ENCODE results near the gene NCLN.
A peak's percentile ranks its signal among the peaks of the same experiment; 100 is the strongest.
"Not testable (repeated sequence)": the region's sequence is repeated elsewhere in the genome, so short reads cannot be mapped to it uniquely, and the experiment has no call there.

Gene NCLN, protein sequence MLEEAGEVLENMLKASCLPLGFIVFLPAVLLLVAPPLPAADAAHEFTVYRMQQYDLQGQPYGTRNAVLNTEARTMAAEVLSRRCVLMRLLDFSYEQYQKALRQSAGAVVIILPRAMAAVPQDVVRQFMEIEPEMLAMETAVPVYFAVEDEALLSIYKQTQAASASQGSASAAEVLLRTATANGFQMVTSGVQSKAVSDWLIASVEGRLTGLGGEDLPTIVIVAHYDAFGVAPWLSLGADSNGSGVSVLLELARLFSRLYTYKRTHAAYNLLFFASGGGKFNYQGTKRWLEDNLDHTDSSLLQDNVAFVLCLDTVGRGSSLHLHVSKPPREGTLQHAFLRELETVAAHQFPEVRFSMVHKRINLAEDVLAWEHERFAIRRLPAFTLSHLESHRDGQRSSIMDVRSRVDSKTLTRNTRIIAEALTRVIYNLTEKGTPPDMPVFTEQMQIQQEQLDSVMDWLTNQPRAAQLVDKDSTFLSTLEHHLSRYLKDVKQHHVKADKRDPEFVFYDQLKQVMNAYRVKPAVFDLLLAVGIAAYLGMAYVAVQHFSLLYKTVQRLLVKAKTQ

DNA sequence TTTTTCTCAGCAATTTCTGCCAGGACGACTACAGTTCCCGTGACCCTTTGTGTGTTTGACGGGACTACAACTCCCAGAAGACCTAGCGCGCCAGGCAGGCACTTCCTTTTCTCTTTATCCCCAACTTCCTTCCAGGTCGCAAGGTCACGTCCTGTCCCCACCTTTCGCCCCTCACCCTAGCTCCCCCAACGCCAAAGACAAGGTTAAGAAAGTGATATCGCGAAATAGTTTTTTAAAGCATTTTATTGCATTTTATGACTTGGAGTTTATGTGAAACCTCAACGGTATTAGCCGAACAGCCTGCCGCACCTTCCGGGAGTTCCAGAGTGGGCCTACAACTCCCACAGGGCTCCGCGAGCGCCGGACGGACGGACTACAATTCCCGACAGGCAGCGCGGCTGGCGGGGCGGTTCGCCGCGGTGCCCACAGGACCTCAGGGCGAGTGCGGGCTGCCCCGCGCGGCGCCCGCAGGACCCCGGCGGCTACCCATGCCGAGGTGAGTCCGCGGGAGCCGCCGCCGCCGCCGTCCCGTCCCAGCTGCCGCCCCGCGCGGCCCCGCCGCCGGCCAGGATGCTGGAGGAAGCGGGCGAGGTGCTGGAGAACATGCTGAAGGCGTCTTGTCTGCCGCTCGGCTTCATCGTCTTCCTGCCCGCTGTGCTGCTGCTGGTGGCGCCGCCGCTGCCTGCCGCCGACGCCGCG, at the start of gene NCLN:
Gene NCLN, plus strand, starts transcription at position 470 of the 699 bp plus-strand sequence. Its CDS starts 101 bp downstream, at position 571.
- DNase-seq (ENCODE audit: low read depth in 2 of 2), result peak; percentile 86 to 91

DNA sequence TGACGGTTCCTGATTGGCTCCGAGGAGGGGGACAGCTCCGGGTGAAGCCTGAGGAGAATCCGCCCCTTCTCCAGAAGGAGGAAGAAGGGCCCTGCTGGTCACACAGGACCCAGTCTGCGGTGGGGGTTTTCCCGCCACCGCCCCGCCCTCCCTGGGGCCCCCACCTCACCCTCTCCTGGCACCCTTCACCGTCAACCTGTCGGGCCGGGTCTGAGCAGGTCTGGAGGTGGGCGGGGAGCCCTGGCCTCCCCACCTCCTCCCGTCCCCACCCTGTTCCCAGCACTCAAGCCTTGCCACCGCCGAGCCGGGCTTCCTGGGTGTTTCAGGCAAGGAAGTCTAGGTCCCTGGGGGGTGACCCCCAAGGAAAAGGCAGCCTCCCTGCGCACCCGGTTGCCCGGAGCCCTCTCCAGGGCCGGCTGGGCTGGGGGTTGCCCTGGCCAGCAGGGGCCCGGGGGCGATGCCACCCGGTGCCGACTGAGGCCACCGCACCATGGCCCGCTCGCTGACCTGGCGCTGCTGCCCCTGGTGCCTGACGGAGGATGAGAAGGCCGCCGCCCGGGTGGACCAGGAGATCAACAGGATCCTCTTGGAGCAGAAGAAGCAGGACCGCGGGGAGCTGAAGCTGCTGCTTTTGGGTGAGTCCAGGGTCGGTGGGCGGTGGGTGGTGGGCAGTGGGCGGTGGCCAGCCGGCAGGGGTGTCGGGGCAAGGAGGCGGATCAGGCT, 49.6 kb upstream of the NCLN start, which contains the start of gene GNA15:
Gene GNA15, plus strand, starts transcription at position 73 of the 723 bp plus-strand sequence. Its CDS starts 418 bp downstream, at position 491.
- DNase-seq (ENCODE audit: low read depth in 2 of 2), result no peak

DNA sequence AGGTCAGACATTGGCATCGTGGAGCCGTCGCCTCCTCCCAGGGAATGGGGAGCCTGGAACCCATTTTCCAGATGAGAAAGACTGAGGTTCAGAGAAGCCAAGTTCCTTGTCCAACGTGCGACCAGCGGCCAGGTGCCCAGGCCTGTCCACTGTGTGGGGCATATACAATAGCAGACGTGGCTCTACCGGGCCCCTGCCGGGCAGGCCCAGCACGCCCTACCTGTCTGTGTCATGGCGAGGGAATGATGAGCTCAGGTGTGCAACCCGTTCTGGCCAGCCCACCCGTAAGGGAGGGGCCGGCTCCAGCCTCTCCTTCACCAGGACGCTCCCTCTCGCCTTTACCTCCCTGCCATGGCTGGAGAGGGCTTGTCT, 49.1 kb upstream of the NCLN start:
- no peak for DNase-seq (ENCODE audit: low read depth in 2 of 2)

DNA sequence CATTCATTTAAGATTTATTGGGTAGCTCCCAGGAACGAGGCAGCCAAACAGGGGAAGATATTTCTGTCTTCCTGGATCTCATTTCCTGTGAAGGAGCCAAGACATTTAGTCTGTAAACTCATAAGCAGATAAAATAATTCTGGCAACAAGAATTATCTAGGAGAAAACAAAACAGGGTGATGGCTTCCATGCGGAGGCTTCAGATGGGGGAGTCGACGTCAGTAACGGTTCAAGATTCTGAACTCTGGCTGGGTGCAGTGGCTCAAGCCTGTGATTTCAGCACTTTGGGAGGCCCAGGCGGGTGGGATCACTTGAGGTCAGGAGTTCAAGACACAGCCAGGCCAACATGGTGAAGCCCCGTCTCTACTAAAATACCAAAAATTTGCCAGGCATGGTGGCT, 48.6 kb upstream of the NCLN start:
- DNase-seq (ENCODE audit: low read depth in 2 of 2), result no peak

DNA sequence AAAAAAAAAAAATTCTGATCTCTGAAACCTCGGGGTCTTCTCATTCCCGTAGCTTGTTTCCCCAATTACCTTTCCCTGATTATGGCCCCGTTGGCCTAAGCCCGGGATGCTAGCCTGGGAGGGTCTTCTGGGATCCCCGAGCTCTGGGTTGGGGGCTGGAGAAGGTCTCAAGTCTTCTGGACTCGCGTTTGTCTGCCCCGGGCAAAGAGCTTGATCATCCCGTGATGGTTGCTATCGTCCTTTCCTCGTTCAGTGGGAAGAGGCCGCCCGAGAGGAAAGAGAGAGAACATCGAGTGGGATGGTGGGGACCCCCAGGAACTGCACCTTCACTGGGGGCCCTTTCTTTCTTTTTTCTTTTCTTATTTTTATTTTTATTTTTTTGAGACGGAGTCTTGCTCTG, 47.5 kb upstream of the NCLN start:
- DNase-seq (ENCODE audit: low read depth in 2 of 2), result no peak

DNA sequence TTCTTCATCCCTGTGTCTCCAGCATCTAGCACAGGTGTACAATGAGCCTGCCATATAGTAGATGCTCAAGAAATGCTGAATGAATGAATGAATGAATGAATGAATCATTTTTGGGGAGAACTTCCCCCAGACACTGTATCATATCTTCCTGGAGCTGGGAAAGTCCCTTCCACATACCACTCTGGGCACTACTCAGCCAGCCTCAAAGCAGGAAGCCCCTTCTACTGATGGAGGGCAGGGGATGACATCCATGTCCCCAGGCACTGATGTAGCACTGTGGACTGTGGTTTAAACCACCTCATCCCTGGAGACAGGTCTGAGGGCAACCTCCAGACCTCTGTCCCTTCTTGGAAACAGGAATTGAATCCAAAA, 45.1 kb upstream of the NCLN start:
- no peak for DNase-seq (ENCODE audit: low read depth in 2 of 2)

DNA sequence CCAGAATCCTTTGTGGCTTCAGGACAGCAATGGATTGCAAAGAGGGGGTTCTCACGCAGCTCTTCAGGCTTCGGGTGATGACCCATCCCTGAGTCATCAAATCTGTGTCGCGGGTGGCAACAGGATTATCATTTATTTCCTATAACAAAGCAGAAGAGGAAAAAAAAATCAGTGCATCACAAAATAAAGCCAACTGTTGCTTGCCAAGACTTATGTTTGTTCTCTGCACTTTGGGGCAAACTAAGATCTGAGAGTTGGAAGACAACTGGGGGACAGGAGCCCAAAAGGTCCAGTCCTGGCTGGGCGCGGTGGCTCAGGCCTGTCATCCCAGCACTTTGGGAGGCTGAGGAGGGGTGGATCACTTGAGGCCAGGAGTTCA, 43.4 kb upstream of the NCLN start:
- peak in 1 of 2 donors; percentile 39 for DNase-seq (ENCODE audit: low read depth in 2 of 2)

DNA sequence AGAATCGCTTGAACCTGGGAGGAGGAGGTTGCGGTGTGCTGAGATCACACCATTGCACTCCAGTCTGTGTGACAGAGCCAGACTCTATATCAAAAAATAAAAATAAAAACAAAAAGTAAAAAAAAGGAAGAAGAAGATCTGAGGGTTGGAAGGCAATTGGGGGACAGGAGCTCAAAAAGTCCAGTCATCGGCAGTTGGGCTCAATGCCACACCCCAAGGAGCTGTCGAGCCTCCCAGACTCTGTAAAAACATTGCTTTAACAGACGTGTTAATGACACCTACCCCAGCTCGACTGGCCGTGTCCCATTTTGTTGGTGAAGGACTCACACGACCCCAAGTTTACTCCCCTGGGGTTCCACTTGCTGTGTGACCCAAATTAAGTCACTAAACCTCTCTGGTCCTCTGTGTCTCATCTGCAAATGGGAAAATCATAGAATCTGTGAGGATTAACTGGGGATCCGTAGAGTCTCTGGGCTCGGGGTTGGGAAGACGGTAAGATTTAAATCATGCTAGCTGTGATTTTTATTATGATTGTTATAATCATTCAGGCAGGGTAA, 42.9 kb upstream of the NCLN start:
- DNase-seq (ENCODE audit: low read depth in 2 of 2), result no peak

DNA sequence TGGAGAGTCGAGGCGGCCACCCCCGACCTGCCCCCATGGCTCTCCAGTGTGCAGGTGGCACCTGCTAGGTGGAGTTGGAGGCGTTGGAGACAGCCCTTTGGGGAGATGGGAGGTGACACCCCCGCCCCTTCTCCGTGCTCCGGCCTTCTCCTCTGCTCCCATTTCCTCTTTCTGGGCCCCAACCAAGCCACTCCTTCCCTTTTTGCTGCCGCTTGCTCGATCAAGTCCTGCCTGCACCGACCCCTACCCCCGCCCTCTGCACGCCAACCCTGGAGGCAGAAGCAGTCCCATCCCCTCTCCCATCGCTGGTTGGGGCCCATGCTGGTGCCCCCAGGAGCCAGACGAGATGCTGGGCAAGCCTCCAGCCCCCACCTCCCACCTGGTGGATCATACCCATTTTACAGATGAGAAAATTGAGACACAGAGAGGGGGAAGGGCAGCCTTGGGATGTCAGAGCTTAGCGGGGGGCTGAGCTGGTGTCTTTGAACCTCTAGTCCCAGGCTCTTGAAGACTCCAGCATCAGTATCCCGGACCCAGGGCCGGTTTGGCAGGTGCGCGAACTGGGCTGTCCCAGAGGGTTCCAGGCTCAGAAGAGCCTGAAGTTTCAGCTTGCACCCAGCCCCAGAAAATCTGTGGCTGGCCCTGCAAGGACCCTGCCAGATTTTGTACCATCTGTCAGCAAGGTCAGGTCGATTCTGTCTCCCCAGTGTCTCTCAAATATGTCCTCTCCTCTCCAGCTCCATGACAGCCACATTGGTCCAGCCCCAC, 39.6 kb upstream of the NCLN start:
- DNase-seq (ENCODE audit: low read depth in 2 of 2), result no peak

DNA sequence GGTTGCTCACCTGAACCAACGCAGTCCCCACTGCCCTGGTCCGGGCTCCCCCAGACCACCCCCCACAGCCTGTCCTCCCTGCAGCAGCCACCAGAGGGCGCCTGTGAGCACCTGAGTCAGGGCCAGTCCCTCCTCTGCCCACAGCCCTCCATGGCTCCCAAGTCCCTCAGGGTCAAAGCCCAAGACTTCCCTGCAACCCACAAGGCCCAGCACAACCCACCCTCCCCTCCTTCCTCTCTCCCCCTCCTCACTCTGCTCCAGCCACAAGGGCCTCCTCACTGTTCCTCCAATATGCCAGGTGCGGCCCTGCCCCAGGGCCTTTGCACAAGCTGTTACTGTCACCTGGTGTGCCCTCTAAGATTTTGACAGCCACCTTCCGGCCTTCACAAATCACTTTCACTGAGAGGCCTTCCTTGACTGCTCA, 39.0 kb upstream of the NCLN start:
- DNase-seq (ENCODE audit: low read depth in 2 of 2), result peak in 1 of 2 donors; percentile 35

DNA sequence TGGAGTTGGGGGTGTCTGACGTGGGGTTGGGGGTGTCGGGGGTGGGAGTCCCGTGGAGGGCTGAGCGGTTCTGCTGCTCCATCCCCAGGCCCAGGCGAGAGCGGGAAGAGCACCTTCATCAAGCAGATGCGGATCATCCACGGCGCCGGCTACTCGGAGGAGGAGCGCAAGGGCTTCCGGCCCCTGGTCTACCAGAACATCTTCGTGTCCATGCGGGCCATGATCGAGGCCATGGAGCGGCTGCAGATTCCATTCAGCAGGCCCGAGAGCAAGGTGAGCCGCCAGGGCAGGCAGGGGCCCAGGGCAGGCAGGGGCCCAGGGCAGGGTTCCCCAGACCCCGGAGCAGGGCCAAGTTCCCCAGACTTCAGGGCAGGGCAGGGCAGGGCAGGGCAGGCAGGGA, 37.2 kb upstream of the NCLN start:
- no peak for DNase-seq (ENCODE audit: low read depth in 2 of 2)

DNA sequence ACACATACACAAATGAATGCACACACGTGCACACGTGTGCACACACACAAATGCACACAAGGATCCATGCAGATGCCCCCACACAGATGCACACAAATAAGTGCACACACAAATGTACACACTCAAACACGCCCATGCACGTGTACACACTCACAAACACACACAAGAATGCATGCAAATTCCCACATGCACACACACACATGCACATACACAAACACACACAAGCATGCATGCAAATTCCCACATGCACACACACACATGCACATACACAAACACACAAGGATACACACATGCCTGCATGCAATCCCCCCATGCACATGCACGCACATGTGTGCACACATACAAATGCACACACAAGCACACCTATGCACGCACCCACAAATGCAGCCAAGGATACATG, 36.6 kb upstream of the NCLN start:
- no peak for DNase-seq (ENCODE audit: low read depth in 2 of 2)

DNA sequence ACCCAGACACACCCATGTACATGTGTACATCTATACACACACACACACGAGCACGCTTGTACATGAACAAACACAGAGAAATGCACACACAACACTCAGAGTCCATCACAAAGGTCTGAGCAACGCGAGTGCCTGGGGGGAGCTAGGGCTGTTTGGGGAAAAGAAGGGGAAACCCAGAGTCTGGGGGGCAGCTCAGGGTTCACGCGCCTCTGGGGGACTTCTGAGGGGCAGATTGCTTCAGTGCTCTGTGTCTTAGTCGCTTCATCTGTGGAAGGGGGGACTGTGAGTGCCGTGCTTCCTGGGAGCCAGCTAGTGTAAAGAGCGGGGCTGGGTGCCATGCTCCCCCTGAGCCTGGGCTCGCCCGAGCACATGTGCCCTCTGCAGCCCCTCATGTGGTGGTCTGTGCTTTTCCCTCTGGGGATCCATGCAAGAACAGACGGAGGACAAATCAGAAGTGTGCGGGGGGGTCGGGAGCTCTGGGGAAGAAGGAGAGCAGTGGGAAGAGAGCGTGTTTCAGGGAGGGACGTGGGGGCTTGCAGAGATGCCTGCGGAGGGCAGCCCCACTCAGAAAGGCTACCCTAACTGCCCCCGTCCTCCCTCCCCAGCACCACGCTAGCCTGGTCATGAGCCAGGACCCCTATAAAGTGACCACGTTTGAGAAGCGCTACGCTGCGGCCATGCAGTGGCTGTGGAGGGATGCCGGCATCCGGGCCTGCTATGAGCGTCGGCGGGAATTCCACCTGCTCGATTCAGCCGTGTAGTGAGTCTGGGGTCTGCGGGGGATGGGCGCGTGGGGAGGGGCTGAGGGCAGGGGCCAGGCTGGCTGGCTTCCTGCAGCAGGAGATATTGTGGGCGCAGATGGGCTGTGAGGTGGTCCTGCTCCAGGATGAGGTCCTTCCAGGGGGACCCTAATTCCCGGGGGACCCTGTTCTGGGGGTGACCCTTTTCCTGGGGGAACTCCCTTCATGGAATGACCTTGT, 35.9 kb upstream of the NCLN start:
- no peak for DNase-seq (ENCODE audit: low read depth in 2 of 2)

DNA sequence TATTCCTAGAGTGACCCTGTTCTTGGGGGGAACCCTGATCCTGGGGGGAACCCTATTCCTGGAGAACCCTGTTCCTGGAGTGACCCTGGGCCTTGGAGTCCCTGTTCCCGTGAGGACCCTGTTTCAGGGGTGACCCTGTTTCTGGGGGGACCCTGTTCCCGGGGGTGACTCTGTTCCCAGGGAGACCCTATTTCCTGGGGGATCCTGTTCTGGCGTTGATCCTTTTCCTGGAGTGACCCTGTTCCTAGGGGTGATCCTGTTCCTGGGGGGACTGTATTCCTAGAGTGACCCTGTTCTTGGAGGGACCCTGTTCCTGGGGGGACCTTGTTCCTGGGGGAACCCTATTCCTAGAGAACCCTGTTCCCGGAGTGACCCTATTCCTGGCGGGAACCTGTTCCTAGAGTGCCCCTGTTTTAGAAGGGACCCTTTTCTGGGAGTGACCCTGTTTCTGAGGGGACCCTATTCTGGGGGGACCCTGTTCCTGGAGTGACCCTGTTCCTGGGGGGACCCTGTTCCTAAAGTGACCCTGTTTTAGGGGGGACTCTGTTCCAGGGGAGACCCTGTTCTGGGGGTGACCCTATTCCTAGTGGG, 34.9 kb upstream of the NCLN start:
- no peak for DNase-seq (ENCODE audit: low read depth in 2 of 2)

DNA sequence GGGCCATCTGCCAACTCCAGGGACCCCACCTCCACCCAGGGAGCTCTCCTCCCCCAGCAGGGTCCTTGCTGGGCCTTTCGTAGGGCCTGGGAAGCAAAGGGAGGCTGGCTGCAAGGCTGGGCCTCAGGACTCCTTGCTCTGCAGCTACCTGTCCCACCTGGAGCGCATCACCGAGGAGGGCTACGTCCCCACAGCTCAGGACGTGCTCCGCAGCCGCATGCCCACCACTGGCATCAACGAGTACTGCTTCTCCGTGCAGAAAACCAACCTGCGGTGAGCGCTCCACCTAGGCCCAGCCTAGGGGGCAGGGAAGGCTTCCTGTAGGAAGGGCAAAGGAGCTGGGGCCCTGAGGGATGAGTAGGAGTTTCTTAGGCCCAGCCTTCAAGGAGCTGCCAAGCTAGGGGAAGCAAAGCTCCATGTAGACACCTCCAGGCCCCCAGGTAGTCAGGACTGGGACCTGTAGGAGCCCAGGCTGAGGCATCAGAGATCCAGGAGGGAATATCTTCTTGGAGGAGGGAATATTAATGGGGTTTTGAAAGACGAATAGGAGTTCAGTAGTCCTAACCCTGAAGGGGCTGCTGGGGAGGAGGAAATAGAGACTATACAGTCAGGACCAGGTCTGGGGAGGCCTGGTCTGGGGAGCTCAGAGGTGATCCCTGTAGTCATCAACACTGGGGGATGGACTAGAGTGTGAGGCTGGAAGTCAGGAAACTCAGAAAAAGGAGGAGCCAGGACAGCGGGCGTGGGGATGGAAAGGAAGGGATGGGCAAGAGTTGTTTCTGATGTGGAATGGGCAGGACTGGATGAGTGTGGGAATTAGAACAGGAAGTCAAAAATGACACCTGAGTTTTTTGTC, 33.9 kb upstream of the NCLN start:
- DNase-seq (ENCODE audit: low read depth in 2 of 2), result no peak

DNA sequence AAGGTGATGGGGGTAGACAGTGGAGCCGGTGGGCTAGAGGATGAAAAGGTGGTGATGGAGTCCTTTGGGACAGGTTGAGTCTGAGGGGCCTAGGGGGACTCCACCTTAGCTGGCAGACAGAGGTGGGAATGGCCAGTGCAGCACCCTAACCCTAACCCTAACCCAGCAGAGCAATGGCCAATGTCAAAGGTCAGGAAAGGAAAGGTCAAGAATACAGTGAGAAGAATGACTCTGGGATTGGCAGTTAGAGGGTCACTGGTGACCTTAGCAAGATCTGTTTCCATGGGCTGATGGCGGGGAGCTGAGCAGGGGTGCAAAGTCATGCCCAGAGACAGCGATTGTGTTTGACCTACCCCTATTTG, 33.3 kb upstream of the NCLN start:
- no peak for DNase-seq (ENCODE audit: low read depth in 2 of 2)

DNA sequence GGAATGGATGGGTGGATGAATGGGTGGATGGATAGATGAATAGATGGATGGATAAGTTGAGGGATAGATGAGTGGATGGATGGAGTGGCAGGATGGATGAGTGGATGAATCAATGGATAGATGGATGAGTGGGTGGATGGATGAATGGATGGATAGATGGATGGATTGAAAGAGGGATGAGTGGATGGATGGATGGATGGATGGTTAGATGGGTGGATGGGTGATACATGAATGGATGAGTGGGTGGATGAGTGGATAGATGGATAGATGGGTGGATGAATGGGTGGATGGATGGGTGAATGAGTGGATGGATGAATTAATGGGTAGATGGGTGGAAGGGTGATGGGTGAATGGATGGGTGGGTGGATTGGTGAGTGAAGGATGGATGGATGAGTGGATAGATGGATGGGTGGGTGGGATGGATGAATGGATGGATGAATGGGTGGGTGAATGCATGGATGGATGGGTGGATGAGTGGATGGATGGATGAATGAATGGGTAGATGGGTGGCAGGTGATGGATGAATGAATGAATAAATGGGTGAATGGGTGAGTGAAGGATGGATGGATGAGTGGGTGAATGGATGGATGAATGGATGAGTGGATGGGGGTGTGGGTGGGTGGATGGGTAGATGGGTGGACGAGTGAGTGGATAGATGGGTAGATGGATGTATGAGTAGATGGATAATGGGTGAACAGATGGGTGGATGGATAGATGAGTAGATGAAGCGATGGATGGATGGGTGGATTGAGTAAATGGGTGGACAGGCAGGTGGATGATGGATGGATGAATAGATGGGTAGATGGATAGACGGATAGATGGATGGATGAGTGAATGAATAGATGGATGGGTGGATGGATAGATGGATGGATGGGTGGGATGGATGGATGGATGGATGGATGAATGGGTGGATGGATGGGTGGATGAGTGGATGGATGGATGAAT, 32.2 kb upstream of the NCLN start:
- DNase-seq (ENCODE audit: low read depth in 2 of 2), result no peak

DNA sequence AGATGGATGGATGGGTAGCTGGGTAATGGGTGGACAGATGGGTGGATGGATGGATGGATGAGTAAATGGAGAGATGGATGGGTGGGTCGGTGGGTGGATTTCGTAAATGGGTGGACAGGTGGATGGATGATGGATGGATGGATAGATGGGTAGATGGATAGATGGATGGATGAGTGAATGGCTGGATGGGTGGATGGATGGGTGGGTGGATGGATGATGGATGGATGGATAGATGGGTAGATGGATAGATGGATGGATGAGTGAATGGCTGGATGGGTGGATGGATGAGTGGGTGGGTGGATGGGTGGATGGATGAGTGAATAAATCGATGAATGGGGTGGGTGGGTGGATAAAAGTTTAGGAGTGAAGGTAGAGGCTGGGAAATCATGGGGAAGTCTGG, 31.3 kb upstream of the NCLN start:
- DNase-seq (ENCODE audit: low read depth in 2 of 2), result not testable (repeated sequence)

Measured in stimulated activated CD8-positive, alpha-beta memory T cell treated with anti-CD3 and anti-CD28 coated beads, Interleukin-15, amount 100 ng/mL, for 4 hours (primary cell).